K562 (cell line): Measurements from ENCODE around the gene PIGL. TPM values are rescaled to one million over a fixed set of nuclear protein-coding genes. Genes with fewer than 3 reads are reported as not detected.

Experiments
- HOXB6 ChIP-seq: fragments of 250-450 bp; sonication (Bioruptor Pico); IDR thresholded peaks from 2 replicates; pipeline ENCODE4 v1.5.1; 2022; ENCODE audit warnings: mild to moderate bottlenecking, borderline replicate concordance
- SPI1 ChIP-seq: IDR thresholded peaks from 2 replicates; pipeline ENCODE4 v1.6.1; 2011; ENCODE audit warnings: low read depth, low read length, control low read depth, borderline replicate concordance
- ZNF589 ChIP-seq: fragments of 200-800 bp; sonication (Bioruptor generic); IDR thresholded peaks from 2 replicates; pipeline ENCODE4 v1.6.1; 2016; ENCODE audit warnings: low read depth, missing genetic modification characterization, missing compliant biosample characterization
- ZNF592 ChIP-seq: fragments of 450-650 bp; IDR thresholded peaks from 2 replicates; pipeline ENCODE4 v1.6.1; 2017; ENCODE audit warnings: antibody characterized with exemption, mild to moderate bottlenecking
- polyA plus RNA-seq, 8 experiments: library from polyadenylated mRNA; depleted of rRNA in 4 of 8; stranded (reverse) in 5 of 8; unstranded in 3 of 8; fragments of >200 nt; fragmentation: Nextera tagmentation in 2 of 8; fragmentation: Illumina TruSeq in 1 of 8; extraction: Ambion mirVana in 2 of 8; extraction: Trizol in 1 of 8; gene quantifications; 2 replicates each; pipeline versions ENCODE4 v1.2.1 to v1.2.3, GENCODE V29; 2011 to 2014; ENCODE audit warnings: inconsistent platforms in 1 of 8, missing spikeins in 1 of 8
- total RNA-seq, 7 experiments: library from RNA; depleted of rRNA in 6 of 7; stranded (reverse); fragments of >200 nt in 6 of 7; fragmentation: Illumina TruSeq in 2 of 7; extraction: Trizol in 2 of 7; gene quantifications; 2 replicates each; pipeline versions ENCODE4 v1.2.1 to v1.2.3, GENCODE V29; 2011 to 2021; ENCODE audit warnings: low replicate concordance in 1 of 7
- TF ChIP-seq, protein P1 (sequence below), 2 experiments: fragments of 450-650 bp; formaldehyde crosslinking in 1 of 2; IDR thresholded peaks; 2 replicates each; pipeline versions ENCODE4 v1.4.0 to v1.6.1; 2014 to 2020; ENCODE audit warnings: mild to moderate bottlenecking in 2 of 2, borderline replicate concordance in 1 of 2, low read depth in 1 of 2

The PIGL gene
- total and polyA plus RNA-seq, 9 of the 15 experiments (the other 6 are each of a cell fraction or from before 2014, with no cell fraction given) = 19.9 to 55.3 (median 29.6) TPM

- TF ChIP-seq SPI1 (no peak), ZNF592 (0 out of 2 replicates have a peak, but pooled peaks have one; percentile 32), ZNF589 (CRISPR knock-in tag) (peak; percentile 24; the same call in 1 of the 2 replicates), HOXB6 (CRISPR knock-in tag) (no peak)
- TF ChIP-seq, protein P1, sequence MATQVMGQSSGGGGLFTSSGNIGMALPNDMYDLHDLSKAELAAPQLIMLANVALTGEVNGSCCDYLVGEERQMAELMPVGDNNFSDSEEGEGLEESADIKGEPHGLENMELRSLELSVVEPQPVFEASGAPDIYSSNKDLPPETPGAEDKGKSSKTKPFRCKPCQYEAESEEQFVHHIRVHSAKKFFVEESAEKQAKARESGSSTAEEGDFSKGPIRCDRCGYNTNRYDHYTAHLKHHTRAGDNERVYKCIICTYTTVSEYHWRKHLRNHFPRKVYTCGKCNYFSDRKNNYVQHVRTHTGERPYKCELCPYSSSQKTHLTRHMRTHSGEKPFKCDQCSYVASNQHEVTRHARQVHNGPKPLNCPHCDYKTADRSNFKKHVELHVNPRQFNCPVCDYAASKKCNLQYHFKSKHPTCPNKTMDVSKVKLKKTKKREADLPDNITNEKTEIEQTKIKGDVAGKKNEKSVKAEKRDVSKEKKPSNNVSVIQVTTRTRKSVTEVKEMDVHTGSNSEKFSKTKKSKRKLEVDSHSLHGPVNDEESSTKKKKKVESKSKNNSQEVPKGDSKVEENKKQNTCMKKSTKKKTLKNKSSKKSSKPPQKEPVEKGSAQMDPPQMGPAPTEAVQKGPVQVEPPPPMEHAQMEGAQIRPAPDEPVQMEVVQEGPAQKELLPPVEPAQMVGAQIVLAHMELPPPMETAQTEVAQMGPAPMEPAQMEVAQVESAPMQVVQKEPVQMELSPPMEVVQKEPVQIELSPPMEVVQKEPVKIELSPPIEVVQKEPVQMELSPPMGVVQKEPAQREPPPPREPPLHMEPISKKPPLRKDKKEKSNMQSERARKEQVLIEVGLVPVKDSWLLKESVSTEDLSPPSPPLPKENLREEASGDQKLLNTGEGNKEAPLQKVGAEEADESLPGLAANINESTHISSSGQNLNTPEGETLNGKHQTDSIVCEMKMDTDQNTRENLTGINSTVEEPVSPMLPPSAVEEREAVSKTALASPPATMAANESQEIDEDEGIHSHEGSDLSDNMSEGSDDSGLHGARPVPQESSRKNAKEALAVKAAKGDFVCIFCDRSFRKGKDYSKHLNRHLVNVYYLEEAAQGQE (IDR thresholded peaks at IDR 0.05; ENCODE audit: borderline replicate concordance) = peak; percentile 53; the same call in 1 of the 2 replicates
- TF ChIP-seq, protein P1 (CRISPR knock-in tag; IDR thresholded peaks at IDR 0.05; ENCODE audit: low read depth) = no peak
Observed at GRCh38 chr17:16285646-16286008, 68.6 kb downstream of the PIGL start (continued).
